DMS 273 treated with DMSO at 0.1 percent for 48 hours (cell line): ENCODE results near the gene TPX2.

Experiments
- DNase-seq: peaks from one replicate; lab custom pipeline; 2025; lab: John Stamatoyannopoulos, UW

Gene TPX2

GRCh38 chr20:31833931-31834521 is 94.9 kb downstream of the TPX2 start:
- DNase-seq = no peak

GRCh38 chr20:31835554-31835953 is 96.5 kb downstream of the TPX2 start:
- no peak for DNase-seq

GRCh38 chr20:31835977-31836852 is 97.1 kb downstream of the TPX2 start:
- peak; percentile 47 for DNase-seq

GRCh38 chr20:31836853-31837608 is 97.9 kb downstream of the TPX2 start:
- no peak for DNase-seq

GRCh38 chr20:31837896-31838397 is 98.9 kb downstream of the TPX2 start:
- DNase-seq = no peak

- no peak for DNase-seq
Measured at GRCh38 chr20:31838646-31839292, 99.7 kb downstream of the TPX2 start.

GRCh38 chr20:31839782-31840487 is 100.8 kb downstream of the TPX2 start:
- no peak for DNase-seq

- no peak for DNase-seq
Measured at GRCh38 chr20:31840906-31841816, 102.1 kb downstream of the TPX2 start.

- DNase-seq = no peak
Measured at GRCh38 chr20:31841928-31842327, 102.8 kb downstream of the TPX2 start.

- DNase-seq = no peak
Measured at GRCh38 chr20:31842471-31843157, 103.5 kb downstream of the TPX2 start.

- DNase-seq = no peak
Measured at GRCh38 chr20:31843288-31843687, 104.2 kb downstream of the TPX2 start.

- DNase-seq = no peak
Measured at GRCh38 chr20:31843881-31844280, 104.8 kb downstream of the TPX2 start.

- no peak for DNase-seq
Measured at GRCh38 chr20:31844737-31845299, 105.7 kb downstream of the TPX2 start.

- no peak for DNase-seq
Measured at GRCh38 chr20:31845300-31845863, 106.3 kb downstream of the TPX2 start, which contains the start of gene FOXS1. TSS of gene FOXS1 (minus strand) at chr20:31845604. CDS start at chr20:31845542, 62 bp downstream.

- DNase-seq = no peak
Measured at GRCh38 chr20:31846793-31847138, 107.7 kb downstream of the TPX2 start.

GRCh38 chr20:31848088-31848999 is 109.3 kb downstream of the TPX2 start:
- DNase-seq = no peak

GRCh38 chr20:31849306-31849930 is 110.3 kb downstream of the TPX2 start:
- DNase-seq = no peak
